Measurements from ENCODE around the gene RAVER2. TPM values are rescaled to one million over a fixed set of nuclear protein-coding genes. Genes with fewer than 3 reads are reported as not detected.

The RAVER2 gene
- polyA plus RNA-seq, 3 donors: 0.38 to 1.3 (median 0.69) TPM

DNA sequence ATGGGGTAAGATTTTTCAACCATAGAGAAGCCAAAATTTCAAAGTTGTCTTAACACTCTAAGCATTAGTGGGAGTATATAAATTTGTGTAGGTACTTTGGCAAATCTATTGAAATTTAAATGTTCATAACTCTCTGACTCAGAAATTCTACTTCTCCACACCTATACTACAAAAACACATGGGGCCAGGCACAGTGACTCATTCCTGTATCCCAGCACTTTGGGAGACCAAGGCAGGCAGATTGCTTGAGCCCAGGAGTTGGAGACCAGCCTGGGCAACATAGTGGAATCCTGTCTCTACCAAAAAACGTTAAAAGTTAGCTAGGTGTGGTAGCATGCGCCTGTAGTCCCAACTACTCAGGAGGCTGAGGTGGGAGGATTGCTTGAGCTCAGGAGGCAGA is 41.3 kb upstream of the RAVER2 start:
- Mint-ChIP-seq H3K27me3 (ENCODE audit: low read depth in 3 of 3) (peaks cover 0 to 1% (median 0%) of the 10 kb centered on the region in 3 donors), H3K9me3 (peaks cover 0 to 1% (median 0%) of the 10 kb centered on the region in 7 donors), H3K4me3 (no peak overlapping the region), H3K4me1 (no peaks in the 10 kb centered on the region), H3K27ac (no peak overlapping the region), H3K36me3 (no peaks in the 10 kb centered on the region)
- no peak overlapping the region for H3K27ac ChIP-seq (ENCODE audit: low read depth in 1 of 2, low read length in 2 of 2)
- H3K9me3 ChIP-seq (replicated peaks in 1 of 2; ENCODE audit: control insufficient read depth in 1 of 2, insufficient read depth in 1 of 2, low read length in 2 of 2): no peaks in the 10 kb centered on the region
- no peaks in the 10 kb centered on the region for H3K4me1 ChIP-seq (ENCODE audit: control insufficient read depth in 1 of 2, insufficient read depth in 2 of 2, low read length in 2 of 2)
- H3K9ac ChIP-seq (ENCODE audit: insufficient read depth, low read length, poor library complexity, severe bottlenecking): no peak overlapping the region
- no peaks in the 10 kb centered on the region for H3K79me2 ChIP-seq (ENCODE audit: insufficient read depth, low read length)
- no peak overlapping the region for H3K4me3 ChIP-seq (replicated peaks in 1 of 3; ENCODE audit: low read depth in 2 of 3, low read length in 3 of 3)
- no peaks in the 10 kb centered on the region for H4K20me1 ChIP-seq (ENCODE audit: insufficient read depth, low read length)
- H3K4me2 ChIP-seq (replicated peaks; ENCODE audit: extremely low read depth, low read length, poor library complexity, severe bottlenecking): no peak overlapping the region
- DNase-seq: no peak
- WGBS (ENCODE audit: insufficient coverage): 100% methylated on average over 1 of the region's 2 CpGs
- no peaks in the 10 kb centered on the region for H3K36me3 ChIP-seq (replicated peaks in 1 of 2; ENCODE audit: control insufficient read depth in 1 of 2, insufficient read depth in 2 of 2, low read length in 2 of 2)
- no peaks in the 10 kb centered on the region for H3K27me3 ChIP-seq (ENCODE audit: control insufficient read depth in 2 of 2, insufficient read depth in 2 of 2, low read length in 2 of 2)
- intact Hi-C loops (cut with micrococcal nuclease): no loop called here
- TF ChIP-seq, protein P1, sequence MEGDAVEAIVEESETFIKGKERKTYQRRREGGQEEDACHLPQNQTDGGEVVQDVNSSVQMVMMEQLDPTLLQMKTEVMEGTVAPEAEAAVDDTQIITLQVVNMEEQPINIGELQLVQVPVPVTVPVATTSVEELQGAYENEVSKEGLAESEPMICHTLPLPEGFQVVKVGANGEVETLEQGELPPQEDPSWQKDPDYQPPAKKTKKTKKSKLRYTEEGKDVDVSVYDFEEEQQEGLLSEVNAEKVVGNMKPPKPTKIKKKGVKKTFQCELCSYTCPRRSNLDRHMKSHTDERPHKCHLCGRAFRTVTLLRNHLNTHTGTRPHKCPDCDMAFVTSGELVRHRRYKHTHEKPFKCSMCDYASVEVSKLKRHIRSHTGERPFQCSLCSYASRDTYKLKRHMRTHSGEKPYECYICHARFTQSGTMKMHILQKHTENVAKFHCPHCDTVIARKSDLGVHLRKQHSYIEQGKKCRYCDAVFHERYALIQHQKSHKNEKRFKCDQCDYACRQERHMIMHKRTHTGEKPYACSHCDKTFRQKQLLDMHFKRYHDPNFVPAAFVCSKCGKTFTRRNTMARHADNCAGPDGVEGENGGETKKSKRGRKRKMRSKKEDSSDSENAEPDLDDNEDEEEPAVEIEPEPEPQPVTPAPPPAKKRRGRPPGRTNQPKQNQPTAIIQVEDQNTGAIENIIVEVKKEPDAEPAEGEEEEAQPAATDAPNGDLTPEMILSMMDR (IDR thresholded peaks at IDR 0.05): no peak
- no peak overlapping the region for H2AFZ ChIP-seq (ENCODE audit: insufficient read depth, low read depth, low read length, poor library complexity, severe bottlenecking)

DNA sequence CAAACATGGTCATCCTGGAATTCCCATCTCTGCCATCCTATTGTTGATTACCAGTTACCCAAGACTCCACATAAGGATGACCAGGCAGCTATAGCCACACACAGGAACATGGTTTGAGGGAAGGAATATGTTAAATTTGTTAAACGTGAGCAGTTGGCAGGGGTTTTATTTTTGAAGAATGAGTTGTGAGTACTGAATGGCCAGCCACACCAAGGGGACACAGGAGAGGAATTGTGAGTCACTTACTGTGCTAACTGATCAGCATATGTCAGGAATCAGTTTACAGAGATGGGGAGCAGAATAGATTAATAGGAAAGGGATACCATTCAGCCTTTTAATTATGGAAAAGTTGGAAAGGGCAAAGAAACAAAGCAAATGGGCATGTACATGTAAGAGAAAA is 39.3 kb upstream of the RAVER2 start:
- Histone ChIP-seq H3K36me3 (replicated peaks in 1 of 2; ENCODE audit: control insufficient read depth in 1 of 2, insufficient read depth in 2 of 2, low read length in 2 of 2) (no peaks in the 10 kb centered on the region), H3K9ac (ENCODE audit: insufficient read depth, low read length, poor library complexity, severe bottlenecking) (no peak overlapping the region), H3K4me3 (replicated peaks in 1 of 3; ENCODE audit: low read depth in 2 of 3, low read length in 3 of 3) (no peak overlapping the region), H3K27me3 (ENCODE audit: control insufficient read depth in 2 of 2, insufficient read depth in 2 of 2, low read length in 2 of 2) (no peaks in the 10 kb centered on the region), H3K4me2 (replicated peaks; ENCODE audit: extremely low read depth, low read length, poor library complexity, severe bottlenecking) (no peak overlapping the region), H2AFZ (ENCODE audit: insufficient read depth, low read depth, low read length, poor library complexity, severe bottlenecking) (no peak overlapping the region), H3K9me3 (replicated peaks in 1 of 2; ENCODE audit: control insufficient read depth in 1 of 2, insufficient read depth in 1 of 2, low read length in 2 of 2) (no peaks in the 10 kb centered on the region), H3K27ac (ENCODE audit: low read depth in 1 of 2, low read length in 2 of 2) (no peak overlapping the region), H3K4me1 (ENCODE audit: control insufficient read depth in 1 of 2, insufficient read depth in 2 of 2, low read length in 2 of 2) (no peaks in the 10 kb centered on the region), H4K20me1 (ENCODE audit: insufficient read depth, low read length) (no peaks in the 10 kb centered on the region), H3K79me2 (ENCODE audit: insufficient read depth, low read length) (no peaks in the 10 kb centered on the region)
- Mint-ChIP-seq H3K4me1 (no peaks in the 10 kb centered on the region), H3K36me3 (no peaks in the 10 kb centered on the region), H3K27me3 (ENCODE audit: low read depth in 3 of 3) (peaks cover 1 to 3% (median 2%) of the 10 kb centered on the region in 3 donors), H3K4me3 (no peak overlapping the region), H3K27ac (no peak overlapping the region), H3K9me3 (peaks cover 0 to 4% (median 0%) of the 10 kb centered on the region in 7 donors)
- TF ChIP-seq, protein P1 (IDR thresholded peaks at IDR 0.05): no peak
- no peak for DNase-seq
- WGBS (ENCODE audit: insufficient coverage): 83% methylated on average over 1 of the region's 1 CpG
- intact Hi-C loops (cut with micrococcal nuclease): no loop called here

Measured in CD14-positive monocyte (primary cell).